H1 (cell line): ENCODE results near the gene NDUFA11. TPM values are rescaled to one million over a fixed set of nuclear protein-coding genes. Genes with fewer than 3 reads are reported as not detected.
"Not testable (repeated sequence)": the region's sequence is repeated elsewhere in the genome, so short reads cannot be mapped to it uniquely, and the experiment has no call there.

Source experiments
- CTCF ChIA-PET: fragments of 300-600 bp; sonication (Branson Sonifier 250); formaldehyde crosslinking; loops from one replicate; lab custom pipeline; 2021; ENCODE audit not compliant: partially characterized antibody; lab: Charles Lee
- POLR2A ChIA-PET: fragments of 300-600 bp; sonication (Branson Sonifier 250); formaldehyde crosslinking; loops from one replicate; lab custom pipeline; 2021; ENCODE audit warnings: inconsistent platforms; ENCODE audit not compliant: partially characterized antibody; lab: Charles Lee
- DNase-seq, 2 experiments: peaks; one replicate each; pipeline versions ENCODE4 v3.0.0 to v3.0.0-alpha.2; 2010 to 2022; ENCODE audit warnings: low spot score in 2 of 2, low read depth in 1 of 2, mixed read lengths in 1 of 2
- FAIRE-seq: peaks from 2 replicates; lab custom pipeline; 2011; peaks lifted over from hg19 to GRCh38; lab: Jason Lieb, UNC
- H2AFZ ChIP-seq: 2 replicates; pipeline ENCODE4 v1.8.1; 2012; ENCODE audit warnings: low read length, inconsistent platforms
- H2AK5ac ChIP-seq: 2 replicates; pipeline ENCODE4 v1.6.1; 2013; ENCODE audit warnings: low read depth, low read length
- H2BK120ac ChIP-seq: replicated peaks from 2 replicates; pipeline ENCODE3; 2013; ENCODE audit warnings: low read depth, low read length, inconsistent platforms
- H2BK12ac ChIP-seq: 2 replicates; pipeline ENCODE4 v1.6.1; 2013; ENCODE audit warnings: low read depth, low read length
- H2BK15ac ChIP-seq: 2 replicates; pipeline ENCODE4 v1.6.1; 2013; ENCODE audit warnings: low read length
- H2BK20ac ChIP-seq: 2 replicates; pipeline ENCODE4 v1.6.1; 2013; ENCODE audit warnings: low read length
- H2BK5ac ChIP-seq: 2 replicates; pipeline ENCODE4 v1.6.1; 2013; ENCODE audit warnings: low read depth, low read length
- H3K14ac ChIP-seq: 2 replicates; pipeline ENCODE4 v1.6.1; 2013; ENCODE audit warnings: inconsistent platforms; ENCODE audit not compliant: insufficient read length
- H3K18ac ChIP-seq: 2 replicates; pipeline ENCODE4 v1.6.1; 2013; ENCODE audit warnings: low read length; ENCODE audit errors: extremely low read depth
- H3K23ac ChIP-seq: 2 replicates; pipeline ENCODE4 v1.6.1; 2013; ENCODE audit warnings: inconsistent platforms; ENCODE audit not compliant: insufficient read length
- H3K23me2 ChIP-seq: 2 replicates; pipeline ENCODE4 v1.6.1; 2013; ENCODE audit warnings: low read depth, low read length
- H3K27ac ChIP-seq: 2 replicates; pipeline ENCODE4 v1.6.1; 2011; ENCODE audit warnings: low read depth, low read length, inconsistent platforms
- H3K27me3 ChIP-seq, 4 experiments: replicated peaks in 1 of 4; 1 replicate in 1 of 4; 2 replicates in 3 of 4; pipeline versions ENCODE4 v1.6.1 to v1.8.1; 2011 to 2013; ENCODE audit warnings: low read length in 3 of 4, mild to moderate bottlenecking in 3 of 4, inconsistent platforms in 2 of 4, mixed read lengths in 2 of 4, moderate library complexity in 1 of 4; ENCODE audit not compliant: control insufficient read depth in 3 of 4, insufficient read depth in 3 of 4; ENCODE audit errors: extremely low read depth in 1 of 4
- H3K36me3 ChIP-seq, 4 experiments: 2 replicates each; pipeline versions ENCODE4 v1.6.1 to v1.8.1; 2011 to 2013; ENCODE audit warnings: mild to moderate bottlenecking in 4 of 4, low read length in 3 of 4, moderate library complexity in 2 of 4, control low read depth in 1 of 4, inconsistent platforms in 1 of 4; ENCODE audit not compliant: insufficient read depth in 4 of 4, control insufficient read depth in 2 of 4
- H3K4ac ChIP-seq: replicated peaks from 2 replicates; pipeline ENCODE3; 2013; ENCODE audit warnings: low read length, low read depth, mixed read lengths, inconsistent platforms; ENCODE audit not compliant: insufficient read length
- H3K4me1 ChIP-seq, 4 experiments: replicated peaks in 1 of 4; 1 replicate in 1 of 4; 2 replicates in 3 of 4; pipeline versions ENCODE4 v1.6.1 to v1.8.1; 2011 to 2013; ENCODE audit warnings: low read length in 3 of 4, inconsistent platforms in 2 of 4, mixed read lengths in 1 of 4; ENCODE audit not compliant: insufficient read depth in 4 of 4, control insufficient read depth in 3 of 4
- H3K4me2 ChIP-seq, 2 experiments: 2 replicates each; pipeline versions ENCODE4 v1.6.1 to v1.8.1; 2011 to 2013; ENCODE audit warnings: low read depth in 2 of 2, low read length in 2 of 2, control low read depth in 1 of 2, inconsistent platforms in 1 of 2, mild to moderate bottlenecking in 1 of 2; ENCODE audit not compliant: insufficient read depth in 1 of 2
- H3K4me3 ChIP-seq, 4 experiments: fragments of 200-600, 300-600 bp in 1 of 4; sonication (generic), shearing (Covaris generic), sonication (Bioruptor Twin) in 1 of 4; 2 replicates each; pipeline versions ENCODE4 v1.5.1 to v1.8.1; 2011 to 2016; ENCODE audit warnings: low read length in 4 of 4, low read depth in 3 of 4, control low read depth in 2 of 4, inconsistent platforms in 2 of 4, mild to moderate bottlenecking in 2 of 4, mixed read lengths in 1 of 4, moderate library complexity in 1 of 4; ENCODE audit not compliant: insufficient read depth in 2 of 4; ENCODE audit errors: extremely low read depth in 1 of 4
- H3K56ac ChIP-seq: replicated peaks from 2 replicates; pipeline ENCODE3; 2013; ENCODE audit warnings: low read depth, mild to moderate bottlenecking, mixed read lengths, low read length, inconsistent platforms; ENCODE audit not compliant: insufficient read length
- H3K79me1 ChIP-seq: 2 replicates; pipeline ENCODE4 v1.6.1; 2013; ENCODE audit warnings: low read depth, low read length, control low read depth
- H3K79me2 ChIP-seq, 2 experiments: 2 replicates each; pipeline versions ENCODE4 v1.6.1 to v1.8.1; 2012 to 2013; ENCODE audit warnings: low read length in 2 of 2, mild to moderate bottlenecking in 2 of 2, inconsistent platforms in 1 of 2; ENCODE audit not compliant: insufficient read depth in 2 of 2, control insufficient read depth in 1 of 2
- H3K9ac ChIP-seq, 4 experiments: replicated peaks in 1 of 4; 1 replicate in 1 of 4; 2 replicates in 3 of 4; pipeline versions ENCODE4 v1.6.1 to v1.8.1; 2011 to 2013; ENCODE audit warnings: low read depth in 3 of 4, low read length in 3 of 4, control low read depth in 2 of 4, mild to moderate bottlenecking in 2 of 4, moderate library complexity in 2 of 4, inconsistent platforms in 1 of 4; ENCODE audit errors: extremely low read depth in 1 of 4
- H3K9me3 ChIP-seq, 2 experiments: 2 replicates each; pipeline versions ENCODE4 v1.6.1 to v1.8.1; 2012 to 2013; ENCODE audit warnings: mild to moderate bottlenecking in 2 of 2, moderate library complexity in 2 of 2, control low read depth in 1 of 2, inconsistent platforms in 1 of 2, low read depth in 1 of 2, low read length in 1 of 2, mixed read lengths in 1 of 2; ENCODE audit not compliant: insufficient read depth in 2 of 2
- H4K20me1 ChIP-seq, 2 experiments: replicated peaks in 1 of 2; 2 replicates each; pipeline versions ENCODE3 to v1.8.1; 2011 to 2013; ENCODE audit warnings: inconsistent platforms in 2 of 2, low read length in 2 of 2, mild to moderate bottlenecking in 1 of 2; ENCODE audit not compliant: insufficient read depth in 2 of 2, control insufficient read depth in 1 of 2
- H4K5ac ChIP-seq: 2 replicates; pipeline ENCODE4 v1.6.1; 2013; ENCODE audit warnings: low read length, low read depth, mixed read lengths, inconsistent platforms; ENCODE audit not compliant: insufficient read length
- H4K8ac ChIP-seq: 2 replicates; pipeline ENCODE4 v1.8.0; 2013; ENCODE audit warnings: mild to moderate bottlenecking, moderate library complexity, low read length, inconsistent platforms; ENCODE audit not compliant: insufficient read depth; ENCODE audit errors: extremely low read depth
- H4K91ac ChIP-seq: replicated peaks from 2 replicates; pipeline ENCODE3; 2013; ENCODE audit warnings: low read length, mixed read lengths, inconsistent platforms; ENCODE audit not compliant: insufficient read length
- WGBS, 2 experiments: shearing (Covaris generic) in 1 of 2; methylation state at CpG; one replicate each; pipeline versions ENCODE4 v1.1.6 to v1.1.7; 2013 to 2015; ENCODE audit warnings: low lambda C conversion rate in 2 of 2, mixed read lengths in 2 of 2, inconsistent platforms in 1 of 2, low coverage in 1 of 2, missing lambda C conversion rate in 1 of 2; ENCODE audit not compliant: insufficient replicate concordance in 2 of 2, insufficient coverage in 1 of 2, insufficient read length in 1 of 2; ENCODE audit errors: extremely low coverage in 1 of 2, missing lambda C conversion rate in 1 of 2; 5-methylcytosine and 5-hydroxymethylcytosine counted together
- polyA plus RNA-seq, 7 experiments: library from polyadenylated mRNA; depleted of rRNA in 3 of 7; stranded (reverse) in 5 of 7; unstranded in 2 of 7; fragments of >200 nt in 5 of 7; fragments of 200-250 nt in 2 of 7; gene quantifications; 1 replicate in 5 of 7; 2 replicates in 1 of 7; 4 replicates in 1 of 7; pipeline versions ENCODE4 v1.2.1 to v1.2.3, GENCODE V29; 2011 to 2013; ENCODE audit warnings: missing spikeins in 2 of 7, mixed read lengths in 2 of 7
- total RNA-seq: library from RNA; stranded (reverse); fragmentation: NEBNext Ultra II Directional; extraction: Animal tissue kit (Norgen Biotek cat#: 25700); gene quantifications from 2 replicates; pipeline ENCODE4 v1.2.1, GENCODE V29; 2021

Gene NDUFA11
- total and polyA plus RNA-seq, 2 of the 8 experiments (the other 6 are each of a cell fraction or from before 2014, with no cell fraction given): 205 to 1,037 TPM

DNA sequence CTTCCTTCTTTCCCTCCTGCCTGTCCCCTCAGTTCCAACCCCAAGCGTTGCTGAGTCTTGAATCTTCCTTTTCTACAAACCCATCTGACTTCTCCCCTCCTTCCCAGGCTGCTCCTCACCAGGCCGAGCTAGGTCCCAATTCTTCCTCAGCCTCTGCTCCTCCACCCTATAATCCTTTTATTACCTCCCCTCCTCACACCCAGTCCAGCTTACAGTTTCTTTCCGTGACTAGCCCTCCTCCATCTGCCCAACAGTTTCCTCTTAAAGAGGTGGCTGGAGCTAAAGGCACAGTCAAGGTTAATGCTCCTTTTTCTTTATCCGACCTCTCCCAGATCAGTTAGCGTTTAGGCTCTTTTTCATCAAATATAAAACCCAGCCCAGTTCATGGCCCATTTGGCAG lies 55.0 kb downstream of the NDUFA11 start:
- CTCF ChIA-PET, H3K27ac ChIP-seq, H4K8ac ChIP-seq, H3K23ac ChIP-seq, H2AFZ ChIP-seq, DNase-seq, H4K20me1 ChIP-seq, H3K27me3 ChIP-seq, H3K56ac ChIP-seq, H3K36me3 ChIP-seq, H4K91ac ChIP-seq, H3K14ac ChIP-seq, H3K18ac ChIP-seq, H3K9me3 ChIP-seq, H3K9ac ChIP-seq, H3K4me2 ChIP-seq, H2BK120ac ChIP-seq, H2BK12ac ChIP-seq, H3K79me1 ChIP-seq, H2AK5ac ChIP-seq, H3K4me3 ChIP-seq, H3K4me1 ChIP-seq, H2BK20ac ChIP-seq, H3K79me2 ChIP-seq, H4K5ac ChIP-seq, FAIRE-seq, H3K23me2 ChIP-seq, H3K4ac ChIP-seq, H2BK15ac ChIP-seq, H2BK5ac ChIP-seq: not testable (repeated sequence)
- 92% methylated on average over 5 of the region's 5 CpGs; no CpG with 5 or more reads in 1 of the 2 experiments for WGBS, 2 experiments
- POLR2A ChIA-PET: interaction anchor here (0.6 kb wide), 1 partner anchor 20 kb away, joined by 4 read pairs; no protein-coding TSS in a partner anchor

DNA sequence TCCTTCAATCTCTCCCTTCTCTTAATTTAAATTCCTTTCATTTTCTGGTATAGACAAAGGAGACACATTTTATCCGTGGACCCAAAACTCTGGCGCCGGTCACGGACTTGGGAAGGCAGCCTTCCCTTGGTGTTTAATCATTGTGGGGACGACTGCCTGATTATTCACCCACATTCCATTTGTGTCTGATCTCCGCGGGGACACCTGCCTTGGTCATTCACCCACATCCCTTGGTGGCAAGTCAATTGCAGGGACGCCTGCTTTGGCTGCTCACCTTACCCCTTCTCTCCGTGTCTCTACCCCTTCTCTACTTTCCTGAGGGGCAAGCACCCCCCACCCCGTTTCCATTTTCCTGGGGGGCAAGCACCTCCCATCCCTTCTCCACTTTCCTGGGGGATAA lies 55.7 kb downstream of the NDUFA11 start:
- FAIRE-seq, H4K8ac ChIP-seq, H3K79me1 ChIP-seq, H3K4me2 ChIP-seq, H3K9me3 ChIP-seq, H2AK5ac ChIP-seq, H4K5ac ChIP-seq, H3K4me1 ChIP-seq, H2BK5ac ChIP-seq, H3K36me3 ChIP-seq, H2BK12ac ChIP-seq, H3K27ac ChIP-seq, H2BK20ac ChIP-seq, H2AFZ ChIP-seq, H3K9ac ChIP-seq, H4K20me1 ChIP-seq, CTCF ChIA-PET, H3K4ac ChIP-seq, DNase-seq, H3K18ac ChIP-seq, H3K23ac ChIP-seq, H3K4me3 ChIP-seq, H3K23me2 ChIP-seq, H3K27me3 ChIP-seq, H3K79me2 ChIP-seq, H3K56ac ChIP-seq, H2BK15ac ChIP-seq, H2BK120ac ChIP-seq, H3K14ac ChIP-seq, POLR2A ChIA-PET, H4K91ac ChIP-seq: not testable (repeated sequence)
- WGBS, 2 experiments: 89% methylated on average over 10 of the region's 10 CpGs; no CpG with 5 or more reads in 1 of the 2 experiments
